Measurements from ENCODE around the gene BUB1. TPM values are rescaled to one million over a fixed set of nuclear protein-coding genes. Genes with fewer than 3 reads are reported as not detected.
"Not testable (repeated sequence)": the region's sequence is repeated elsewhere in the genome, so short reads cannot be mapped to it uniquely, and the experiment has no call there.

The BUB1 gene
- total and polyA plus RNA-seq, 7 experiments from 2014 or later: 1.1 to 73.7 (median 2.5) TPM

GRCh38 chr2:110691612-110692258 lies 13.9 kb upstream of the BUB1 start:
- Histone ChIP-seq H3K27me3 (ENCODE audit: control insufficient read depth in 2 of 2, insufficient read depth in 2 of 2, low read length in 2 of 2) (no peaks in the 10 kb centered on the region), H3K4me1 (ENCODE audit: control insufficient read depth in 2 of 2, insufficient read depth in 2 of 2, low read length in 2 of 2) (no peaks in the 10 kb centered on the region), H3K36me3 (ENCODE audit: control insufficient read depth in 2 of 3, insufficient read depth in 3 of 3, low read length in 3 of 3) (no peaks in the 10 kb centered on the region), H3K4me3 (ENCODE audit: low read length) (no peak overlapping the region), H3K27ac (ENCODE audit: low read depth, low read length) (no peak overlapping the region), H3K9me3 (ENCODE audit: control insufficient read depth in 2 of 3, low read length in 3 of 3) (no peaks in the 10 kb centered on the region)
- no peak for DNase-seq
- Mint-ChIP-seq H3K27ac (no peak overlapping the region), H3K4me3 (no peak overlapping the region), H3K27me3 (peaks cover 10 to 40% (median 26%) of the 10 kb centered on the region in 5 donors), H3K4me1 (peaks cover 0 to 8% (median 0%) of the 10 kb centered on the region in 7 donors), H3K9me3 (peaks cover 0 to 20% (median 10%) of the 10 kb centered on the region in 11 donors), H3K36me3 (peaks cover 0 to 4% (median 0%) of the 10 kb centered on the region in 5 donors)
- ATAC-seq: no peak
- ChIA-PET CTCF (no interaction called here), POLR2A (no interaction called here)
- intact Hi-C loops (cut with micrococcal nuclease): no loop called here

- Mint-ChIP-seq H3K36me3 (peaks cover 0 to 4% (median 0%) of the 10 kb centered on the region in 5 donors), H3K27me3 (peaks cover 10 to 51% (median 25%) of the 10 kb centered on the region in 5 donors), H3K4me3 (no peak overlapping the region), H3K4me1 (peaks cover 0 to 5% (median 0%) of the 10 kb centered on the region in 7 donors), H3K27ac (no peak overlapping the region), H3K9me3 (peaks cover 0 to 20% (median 11%) of the 10 kb centered on the region in 11 donors)
- no peak for ATAC-seq
- no peak overlapping the region for H3K4me3 ChIP-seq (ENCODE audit: low read length)
- H3K36me3 ChIP-seq (ENCODE audit: control insufficient read depth in 2 of 3, insufficient read depth in 3 of 3, low read length in 3 of 3): no peaks in the 10 kb centered on the region
- intact Hi-C loops (cut with micrococcal nuclease): no loop called here
- H3K27ac ChIP-seq (ENCODE audit: low read depth, low read length): no peak overlapping the region
- CTCF ChIA-PET: no interaction called here
- H3K9me3 ChIP-seq (ENCODE audit: control insufficient read depth in 2 of 3, low read length in 3 of 3): no peaks in the 10 kb centered on the region
- no peak for DNase-seq
- no peaks in the 10 kb centered on the region for H3K4me1 ChIP-seq (ENCODE audit: control insufficient read depth in 2 of 2, insufficient read depth in 2 of 2, low read length in 2 of 2)
- H3K27me3 ChIP-seq (ENCODE audit: control insufficient read depth in 2 of 2, insufficient read depth in 2 of 2, low read length in 2 of 2): no peaks in the 10 kb centered on the region
- POLR2A ChIA-PET: interaction anchor here (0.5 to 0.8 kb wide), 2 partner anchors 12 to 29 kb away, joined by 3 to 9 read pairs; partner anchors contain the start of gene BUB1
Observed at GRCh38 chr2:110690083-110690965, 12.5 kb upstream of the BUB1 start.

GRCh38 chr2:110688594-110689091 lies 10.8 kb upstream of the BUB1 start:
- no peak overlapping the region for H3K27ac ChIP-seq (ENCODE audit: low read depth, low read length)
- Mint-ChIP-seq H3K36me3 (peaks cover 0 to 4% (median 0%) of the 10 kb centered on the region in 5 donors), H3K27ac (no peak overlapping the region), H3K27me3 (peaks cover 6 to 56% (median 12%) of the 10 kb centered on the region in 5 donors), H3K9me3 (peaks cover 0 to 20% (median 11%) of the 10 kb centered on the region in 11 donors), H3K4me1 (no peaks in the 10 kb centered on the region), H3K4me3 (no peak overlapping the region)
- H3K36me3 ChIP-seq (ENCODE audit: control insufficient read depth in 2 of 3, insufficient read depth in 3 of 3, low read length in 3 of 3): no peaks in the 10 kb centered on the region
- H3K4me3 ChIP-seq (ENCODE audit: low read length): no peak overlapping the region
- no peaks in the 10 kb centered on the region for H3K4me1 ChIP-seq (ENCODE audit: control insufficient read depth in 2 of 2, insufficient read depth in 2 of 2, low read length in 2 of 2)
- H3K27me3 ChIP-seq (ENCODE audit: control insufficient read depth in 2 of 2, insufficient read depth in 2 of 2, low read length in 2 of 2): no peaks in the 10 kb centered on the region
- ATAC-seq: no peak
- DNase-seq: no peak
- CTCF ChIA-PET: no interaction called here
- POLR2A ChIA-PET: no interaction called here
- no peaks in the 10 kb centered on the region for H3K9me3 ChIP-seq (ENCODE audit: control insufficient read depth in 2 of 3, low read length in 3 of 3)
- intact Hi-C loops (cut with micrococcal nuclease): no loop called here

GRCh38 chr2:110687775-110688484 lies 10.1 kb upstream of the BUB1 start:
- H3K36me3 ChIP-seq (ENCODE audit: control insufficient read depth in 2 of 3, insufficient read depth in 3 of 3, low read length in 3 of 3); H3K9me3 ChIP-seq (ENCODE audit: control insufficient read depth in 2 of 3, low read length in 3 of 3); H3K27ac Mint-ChIP-seq; ATAC-seq; H3K4me3 ChIP-seq (ENCODE audit: low read length); H3K4me3 Mint-ChIP-seq; H3K27me3 ChIP-seq (ENCODE audit: control insufficient read depth in 2 of 2, insufficient read depth in 2 of 2, low read length in 2 of 2); intact Hi-C loops (cut with micrococcal nuclease); DNase-seq; H3K27ac ChIP-seq (ENCODE audit: low read depth, low read length); CTCF ChIA-PET; H3K4me1 ChIP-seq (ENCODE audit: control insufficient read depth in 2 of 2, insufficient read depth in 2 of 2, low read length in 2 of 2); H3K4me1 Mint-ChIP-seq; H3K36me3 Mint-ChIP-seq; POLR2A ChIA-PET: not testable (repeated sequence)
- Mint-ChIP-seq H3K9me3 (peaks cover 0 to 20% (median 11%) of the 10 kb centered on the region in 11 donors), H3K27me3 (peaks cover 6 to 60% (median 9%) of the 10 kb centered on the region in 5 donors)

- Histone ChIP-seq H3K4me3 (ENCODE audit: low read length) (no peak overlapping the region), H3K27me3 (ENCODE audit: control insufficient read depth in 2 of 2, insufficient read depth in 2 of 2, low read length in 2 of 2) (no peaks in the 10 kb centered on the region), H3K4me1 (ENCODE audit: control insufficient read depth in 2 of 2, insufficient read depth in 2 of 2, low read length in 2 of 2) (no peaks in the 10 kb centered on the region), H3K27ac (ENCODE audit: low read depth, low read length) (no peak overlapping the region), H3K36me3 (ENCODE audit: control insufficient read depth in 2 of 3, insufficient read depth in 3 of 3, low read length in 3 of 3) (peaks cover 0 to 5% (median 0%) of the 10 kb centered on the region in 3 experiments), H3K9me3 (ENCODE audit: control insufficient read depth in 2 of 3, low read length in 3 of 3) (no peaks in the 10 kb centered on the region)
- peaks cover 0 to 49% (median 0%) of the 10 kb centered on the region in 5 donors for H3K27me3 Mint-ChIP-seq
- peaks cover 5 to 15% (median 12%) of the 10 kb centered on the region in 7 donors for H3K4me1 Mint-ChIP-seq
- peaks cover 0 to 10% (median 2%) of the 10 kb centered on the region in 11 donors for H3K9me3 Mint-ChIP-seq
- no peak overlapping the region for H3K27ac Mint-ChIP-seq
- H3K4me3 Mint-ChIP-seq: no peak overlapping the region
- peaks cover 0 to 1% (median 0%) of the 10 kb centered on the region in 5 donors for H3K36me3 Mint-ChIP-seq
- intact Hi-C loops (cut with micrococcal nuclease): no loop called here
- ChIA-PET POLR2A (no interaction called here), CTCF (no interaction called here)
- ATAC-seq (no peak), DNase-seq (no peak)
Observed at GRCh38 chr2:110682872-110683271, 5.0 kb upstream of the BUB1 start.

GRCh38 chr2:110682267-110682666 lies 4.4 kb upstream of the BUB1 start:
- peaks cover 0 to 5% (median 0%) of the 10 kb centered on the region in 3 experiments for H3K36me3 ChIP-seq (ENCODE audit: control insufficient read depth in 2 of 3, insufficient read depth in 3 of 3, low read length in 3 of 3)
- no peaks in the 10 kb centered on the region for H3K9me3 ChIP-seq (ENCODE audit: control insufficient read depth in 2 of 3, low read length in 3 of 3)
- H3K4me3 Mint-ChIP-seq: no peak overlapping the region
- H3K36me3 Mint-ChIP-seq: no peaks in the 10 kb centered on the region
- no peak for DNase-seq
- intact Hi-C loops (cut with micrococcal nuclease): no loop called here
- no peak overlapping the region for H3K4me3 ChIP-seq (ENCODE audit: low read length)
- H3K27me3 Mint-ChIP-seq: peaks cover 0 to 48% (median 0%) of the 10 kb centered on the region in 5 donors
- no peaks in the 10 kb centered on the region for H3K27me3 ChIP-seq (ENCODE audit: control insufficient read depth in 2 of 2, insufficient read depth in 2 of 2, low read length in 2 of 2)
- no peak overlapping the region for H3K27ac ChIP-seq (ENCODE audit: low read depth, low read length)
- peaks cover 5 to 18% (median 14%) of the 10 kb centered on the region in 7 donors for H3K4me1 Mint-ChIP-seq
- POLR2A ChIA-PET: no interaction called here
- CTCF ChIA-PET: no interaction called here
- no peak for ATAC-seq
- H3K9me3 Mint-ChIP-seq: peaks cover 0 to 7% (median 0%) of the 10 kb centered on the region in 11 donors
- H3K27ac Mint-ChIP-seq: no peak overlapping the region
- H3K4me1 ChIP-seq (ENCODE audit: control insufficient read depth in 2 of 2, insufficient read depth in 2 of 2, low read length in 2 of 2): no peaks in the 10 kb centered on the region
